Mammary microvascular endothelial cell (primary cell): ENCODE results near the gene ALPP. TPM values are rescaled to one million over a fixed set of nuclear protein-coding genes. Genes with fewer than 3 reads are reported as not detected.

Experiments used
- total RNA-seq: library from RNA; depleted of rRNA; stranded (reverse); fragments of >200 nt; gene quantifications from 2 replicates; pipeline ENCODE4 v1.2.3, GENCODE V29; 2015

The ALPP gene
- not detected in 2 replicates for total RNA-seq

GRCh38 chr2:232378735-232379151, at the start of gene ALPP:
Gene ALPP, plus strand, starts transcription at chr2:232378751. Its CDS starts 52 bp downstream, at chr2:232378803.

GRCh38 chr2:232406556-232407310, 28.2 kb downstream of the ALPP start, which contains the start of gene ALPG:
Gene ALPG, plus strand, starts transcription at chr2:232406844. Its CDS starts 51 bp downstream, at chr2:232406895.

Other genes with a start within 250 kb of the ALPP start
- gene ALPG, start 28.1 kb downstream of the ALPP start, total RNA-seq = 0.07 TPM in 1 of 2 replicates, not detected in the other
- gene ALPI, start 77.4 kb downstream of the ALPP start, total RNA-seq = not detected in 2 replicates
- not detected in 2 replicates for gene ECEL1, start 109.1 kb downstream of the ALPP start, total RNA-seq
- not detected in 2 replicates for gene PRSS56, start 141.6 kb downstream of the ALPP start, total RNA-seq
- not detected in 2 replicates for gene CHRND, start 147.4 kb downstream of the ALPP start, total RNA-seq
- gene CHRNG, start 160.9 kb downstream of the ALPP start, total RNA-seq = not detected in 2 replicates
- gene TIGD1, start 171.8 kb downstream of the ALPP start, total RNA-seq = 2.7 and 3.7 TPM in 2 replicates
- gene EIF4E2, start 171.9 kb downstream of the ALPP start, total RNA-seq = 78.0 and 88.3 TPM in 2 replicates